Adrenal gland (tissue), 12 donors: ENCODE measurements around the gene CNTN1. TPM values are rescaled to one million over a fixed set of nuclear protein-coding genes. Genes with fewer than 3 reads are reported as not detected.

Experiments used
- DNase-seq, 7 donors: peaks; one replicate each; pipeline ENCODE4 v3.0.0-alpha.2; 2019 to 2020
- H3K27ac ChIP-seq, 5 donors: fragments of 200-600 bp; sonication (generic) in 4 of 5; 1 replicate in 3 of 5; 2 replicates in 2 of 5; pipeline versions ENCODE4 v1.5.1 to v1.8.0; 2016 to 2020; ENCODE audit warnings: mild to moderate bottlenecking in 1 of 5
- H3K27me3 ChIP-seq: fragments of 200-600 bp; 2 replicates; pipeline ENCODE4 v1.8.0; 2021
- H3K36me3 ChIP-seq, 2 donors: fragments of 200-600 bp; replicated peaks in 1 of 2; 1 replicate in 1 of 2; 2 replicates in 1 of 2; pipeline versions ENCODE4 v1.5.1 to v1.8.0; 2018 to 2022
- H3K4me1 ChIP-seq, 2 donors: fragments of 200-600 bp; replicated peaks in 1 of 2; 1 replicate in 1 of 2; 2 replicates in 1 of 2; pipeline versions ENCODE4 v1.5.1 to v1.8.0; 2018 to 2021
- H3K4me3 ChIP-seq, 4 donors: fragments of 200-600 bp; sonication (generic) in 3 of 4; one replicate each; pipeline ENCODE4 v1.5.1; 2016 to 2018
- H3K9me3 ChIP-seq, 3 donors: fragments of 200-600 bp; sonication (generic) in 1 of 3; replicated peaks in 1 of 3; 1 replicate in 2 of 3; 2 replicates in 1 of 3; pipeline versions ENCODE4 v1.5.1 to v1.8.0; 2016 to 2021
- CTCF ChIP-seq, 6 experiments: fragments of 450-650 bp in 4 of 6; fragments of 200-600 bp in 2 of 6; sonication (generic) in 1 of 6; IDR thresholded peaks; 1 replicate in 5 of 6; 2 replicates in 1 of 6; pipeline versions ENCODE4 v1.5.1 to v1.8.0; 2016 to 2021; ENCODE audit warnings: antibody characterized with exemption in 6 of 6, mild to moderate bottlenecking in 2 of 6, moderate library complexity in 1 of 6
- POLR2A ChIP-seq, 2 donors: fragments of 450-650 bp; IDR thresholded peaks; one replicate each; pipeline ENCODE4 v1.6.1; 2017; ENCODE audit warnings: antibody characterized with exemption in 2 of 2, mild to moderate bottlenecking in 2 of 2, moderate library complexity in 1 of 2
- WGBS, 4 donors: extraction: QIAGEN DNeasy Blood & Tissue Kit in 2 of 4; methylation state at CpG; one replicate each; pipeline versions ENCODE4 v1.1.5 to v1.1.7; 2013 to 2017; 5-methylcytosine and 5-hydroxymethylcytosine counted together
- intact Hi-C, 2 donors: fragments of 100-400 bp; cut with DNase I; formaldehyde crosslinking; loops; one replicate each; pipeline versions ENCODE4 v1.14.1 to v1.15.0; 2022 to 2023
- polyA plus RNA-seq, 3 donors: library from polyadenylated mRNA; stranded (reverse); fragments of 200-250 nt in 2 of 3; fragments of 350-450 nt in 1 of 3; fragmentation: Illumina TruSeq in 1 of 3; extraction: RNeasy Lipid Tissue Mini Kit (QIAGEN cat#74804) in 1 of 3; gene quantifications; one replicate each; pipeline ENCODE4 v1.2.3, GENCODE V29; 2013 to 2014
- total RNA-seq, 9 donors: library from RNA; depleted of rRNA in 4 of 9; stranded (reverse); fragments of >200 nt in 4 of 9; fragments of 120-200 nt in 1 of 9; fragmentation: NEBNext Ultra II Directional in 1 of 9; extraction: Animal tissue kit (Norgen Biotek cat#: 25700) in 1 of 9; gene quantifications; one replicate each; pipeline versions ENCODE4 v1.1.0 to v1.2.4, GENCODE V29; 2013 to 2023
- donor health status: healthy with polysubstance abuse.
- donor health status: Bipolar disorder and iron deficiency.
- donor health status: DM: yes; HTN: yes; CAD: no.
- donor health status: DM: no; HTN: no; CAD: no.
- donor health status: DM: no; HTN: no; CAD: no.
- donor health status: DM: yes; HTN: yes; CAD: no.

Gene CNTN1
- total and polyA plus RNA-seq, 12 donors: 3.8 to 76.8 (median 20.7) TPM

- no peak for DNase-seq
- Histone ChIP-seq H3K4me1 (no peaks in the 10 kb centered on the region), H3K27ac (no peak overlapping the region), H3K4me3 (no peak overlapping the region), H3K36me3 (no peaks in the 10 kb centered on the region), H3K9me3 (no peaks in the 10 kb centered on the region), H3K27me3 (no peaks in the 10 kb centered on the region)
- 26 to 50% (median 35%) methylated on average over 1 of the region's 1 CpG for WGBS, 4 donors
- TF ChIP-seq POLR2A (IDR thresholded peaks at IDR 0.05) (no peak), CTCF (IDR thresholded peaks at IDR 0.05) (no peak)
- intact Hi-C loops: no loop called here
These were observed 43.7 kb upstream of the CNTN1 start for GRCh38 chr12:40648519-40648918.

- H3K36me3 ChIP-seq: no peaks in the 10 kb centered on the region
- H3K9me3 ChIP-seq: no peaks in the 10 kb centered on the region
- H3K27ac ChIP-seq: no peak overlapping the region
- H3K27me3 ChIP-seq: no peaks in the 10 kb centered on the region
- H3K4me1 ChIP-seq: no peaks in the 10 kb centered on the region
- intact Hi-C loops: no loop called here
- H3K4me3 ChIP-seq: no peak overlapping the region
- DNase-seq: no peak
- TF ChIP-seq CTCF (IDR thresholded peaks at IDR 0.05): no peak
- TF ChIP-seq POLR2A (IDR thresholded peaks at IDR 0.05): no peak
- WGBS, 4 donors: 86 to 94% (median 92%) methylated on average over 1 of the region's 1 CpG
These were observed 42.1 kb upstream of the CNTN1 start for GRCh38 chr12:40650038-40650704.

- 52 to 77% (median 64%) methylated on average over 1 of the region's 1 CpG for WGBS, 4 donors
- no peaks in the 10 kb centered on the region for H3K27me3 ChIP-seq
- no peak overlapping the region for H3K27ac ChIP-seq
- H3K9me3 ChIP-seq: no peaks in the 10 kb centered on the region
- H3K4me3 ChIP-seq: no peak overlapping the region
- TF ChIP-seq CTCF (IDR thresholded peaks at IDR 0.05): no peak
- TF ChIP-seq POLR2A (IDR thresholded peaks at IDR 0.05): no peak
- DNase-seq: no peak
- no peaks in the 10 kb centered on the region for H3K36me3 ChIP-seq
- intact Hi-C loops: no loop called here
- no peaks in the 10 kb centered on the region for H3K4me1 ChIP-seq
These were observed 36.8 kb upstream of the CNTN1 start for GRCh38 chr12:40655451-40655850.

- H3K27ac ChIP-seq: no peak overlapping the region
- H3K4me1 ChIP-seq: no peaks in the 10 kb centered on the region
- DNase-seq: no peak
- intact Hi-C loops: no loop called here
- WGBS, 4 donors: 84 to 94% (median 85%) methylated on average over 2 to 4 of the region's 4 CpGs
- no peaks in the 10 kb centered on the region for H3K27me3 ChIP-seq
- H3K4me3 ChIP-seq: no peak overlapping the region
- H3K36me3 ChIP-seq: no peaks in the 10 kb centered on the region
- TF ChIP-seq POLR2A (IDR thresholded peaks at IDR 0.05): no peak
- no peak for TF ChIP-seq CTCF (IDR thresholded peaks at IDR 0.05)
- no peaks in the 10 kb centered on the region for H3K9me3 ChIP-seq
These were observed 29.9 kb upstream of the CNTN1 start for GRCh38 chr12:40662366-40662765.
